H9 (cell line): ENCODE measurements around the gene ITSN2. TPM values are rescaled to one million over a fixed set of nuclear protein-coding genes. Genes with fewer than 3 reads are reported as not detected.

Experiments used
- DNase-seq: peaks from one replicate; pipeline ENCODE4 v3.0.0-alpha.2; 2017
- H2AFZ ChIP-seq: one replicate; pipeline ENCODE4 v1.6.1; 2013; ENCODE audit warnings: mild to moderate bottlenecking, low read length, control low read depth, moderate library complexity
- H2AK5ac ChIP-seq: 2 replicates; pipeline ENCODE4 v1.6.1; 2013; ENCODE audit warnings: low read length, control low read depth, mixed read lengths; ENCODE audit not compliant: insufficient read length
- H2BK120ac ChIP-seq: one replicate; pipeline ENCODE4 v1.6.1; 2013; ENCODE audit warnings: low read depth, mild to moderate bottlenecking, low read length, control low read depth, inconsistent platforms; ENCODE audit not compliant: poor library complexity, severe bottlenecking
- H2BK12ac ChIP-seq: 2 replicates; pipeline ENCODE4 v1.6.1; 2013; ENCODE audit warnings: low read length, control low read depth, mixed read lengths, low read depth; ENCODE audit not compliant: insufficient read length
- H2BK15ac ChIP-seq: 2 replicates; pipeline ENCODE4 v1.6.1; 2013; ENCODE audit warnings: low read depth, low read length, control low read depth
- H2BK20ac ChIP-seq: one replicate; pipeline ENCODE4 v1.6.1; 2013; ENCODE audit warnings: low read depth, mild to moderate bottlenecking, low read length, control low read depth, inconsistent platforms; ENCODE audit not compliant: poor library complexity, severe bottlenecking
- H2BK5ac ChIP-seq: 2 replicates; pipeline ENCODE4 v1.6.1; 2013; ENCODE audit warnings: low read length, control low read depth, mixed read lengths; ENCODE audit not compliant: insufficient read length
- H3K14ac ChIP-seq: 2 replicates; pipeline ENCODE4 v1.6.1; 2013; ENCODE audit warnings: low read length, control low read depth; ENCODE audit not compliant: insufficient read depth
- H3K18ac ChIP-seq: 2 replicates; pipeline ENCODE4 v1.6.1; 2013; ENCODE audit warnings: low read depth, mild to moderate bottlenecking, mixed read lengths, low read length, control low read depth; ENCODE audit not compliant: insufficient read length
- H3K23ac ChIP-seq: 2 replicates; pipeline ENCODE4 v1.6.1; 2013; ENCODE audit warnings: low read length, control low read depth, mixed read lengths, low read depth; ENCODE audit not compliant: insufficient read length
- H3K23me2 ChIP-seq: 2 replicates; pipeline ENCODE4 v1.6.1; 2013; ENCODE audit warnings: low read depth, mild to moderate bottlenecking, mixed read lengths, low read length, control low read depth; ENCODE audit not compliant: insufficient read length, poor library complexity, severe bottlenecking
- H3K27ac ChIP-seq: 2 replicates; pipeline ENCODE4 v1.5.1; 2013; ENCODE audit warnings: low read length, control low read depth, mixed read lengths, low read depth; ENCODE audit not compliant: insufficient read length
- H3K27me3 ChIP-seq: 2 replicates; pipeline ENCODE4 v1.6.1; 2013; ENCODE audit warnings: low read length, control low read depth, inconsistent platforms; ENCODE audit not compliant: insufficient read depth
- H3K4ac ChIP-seq: 2 replicates; pipeline ENCODE4 v1.6.1; 2013; ENCODE audit warnings: low read depth, mild to moderate bottlenecking, control low read depth, inconsistent platforms, low read length, moderate library complexity
- H3K4me1 ChIP-seq: 2 replicates; pipeline ENCODE4 v1.6.1; 2013; ENCODE audit warnings: low read length, control low read depth, inconsistent platforms; ENCODE audit not compliant: insufficient read depth
- H3K4me2 ChIP-seq: 2 replicates; pipeline ENCODE4 v1.6.1; 2013; ENCODE audit warnings: low read length, control low read depth, mixed read lengths; ENCODE audit not compliant: insufficient read length, insufficient read depth
- H3K56ac ChIP-seq: 2 replicates; pipeline ENCODE4 v1.6.1; 2013; ENCODE audit warnings: low read depth, mild to moderate bottlenecking, mixed read lengths, low read length, control low read depth; ENCODE audit not compliant: insufficient read length
- H3K79me1 ChIP-seq: 2 replicates; pipeline ENCODE4 v1.6.1; 2013; ENCODE audit warnings: low read depth, mild to moderate bottlenecking, moderate library complexity, low read length, control low read depth, inconsistent platforms; ENCODE audit not compliant: insufficient read depth, poor library complexity, severe bottlenecking
- H3K79me2 ChIP-seq: 2 replicates; pipeline ENCODE4 v1.6.1; 2013; ENCODE audit warnings: low read length, control low read depth, inconsistent platforms; ENCODE audit not compliant: insufficient read depth
- H3K9ac ChIP-seq: 2 replicates; pipeline ENCODE4 v1.6.1; 2013; ENCODE audit warnings: low read length, control low read depth, mixed read lengths; ENCODE audit not compliant: insufficient read length; ENCODE audit errors: extremely low read depth
- H3K9me3 ChIP-seq: one replicate; pipeline ENCODE4 v1.6.1; 2013; ENCODE audit warnings: low read depth, low read length, inconsistent platforms; ENCODE audit not compliant: control insufficient read depth
- H3T11ph ChIP-seq: one replicate; pipeline ENCODE4 v1.6.1; 2013; ENCODE audit warnings: mild to moderate bottlenecking, low read length, control low read depth, inconsistent platforms
- H4K20me1 ChIP-seq: one replicate; pipeline ENCODE4 v1.6.1; 2013; ENCODE audit not compliant: control insufficient read depth, insufficient read length, insufficient read depth
- H4K5ac ChIP-seq: 2 replicates; pipeline ENCODE4 v1.6.1; 2013; ENCODE audit warnings: low read depth, mild to moderate bottlenecking, mixed read lengths, low read length, control low read depth; ENCODE audit not compliant: insufficient read length
- H4K8ac ChIP-seq: replicated peaks from 2 replicates; pipeline ENCODE4 v1.6.1; 2013; ENCODE audit warnings: low read length, control low read depth, mixed read lengths, low read depth; ENCODE audit not compliant: insufficient read length
- H4K91ac ChIP-seq: 2 replicates; pipeline ENCODE4 v1.6.1; 2013; ENCODE audit warnings: low read depth, mild to moderate bottlenecking, moderate library complexity, mixed read lengths, low read length, control low read depth; ENCODE audit not compliant: insufficient read length
- H3K27ac Mint-ChIP-seq, 3 experiments: 2 replicates in 2 of 3; 3 replicates in 1 of 3; pipeline ENCODE4 v1.8.0; 2020 to 2021; ENCODE audit warnings: mixed read lengths in 3 of 3, mild to moderate bottlenecking in 1 of 3, moderate library complexity in 1 of 3
- H3K27me3 Mint-ChIP-seq: 2 replicates; pipeline ENCODE4 v1.8.0; 2021; ENCODE audit warnings: low read depth, mild to moderate bottlenecking, moderate library complexity, mixed read lengths
- H3K36me3 Mint-ChIP-seq, 3 experiments: 2 replicates in 2 of 3; 3 replicates in 1 of 3; pipeline ENCODE4 v1.8.0; 2020 to 2021; ENCODE audit warnings: low read depth in 3 of 3, mixed read lengths in 3 of 3; ENCODE audit not compliant: insufficient read depth in 1 of 3
- H3K4me1 Mint-ChIP-seq, 2 experiments: 2 replicates each; pipeline ENCODE4 v1.8.0; 2020; ENCODE audit warnings: mixed read lengths in 2 of 2
- H3K4me3 Mint-ChIP-seq, 2 experiments: 2 replicates in 1 of 2; 3 replicates in 1 of 2; pipeline ENCODE4 v1.8.0; 2020 to 2021; ENCODE audit warnings: mild to moderate bottlenecking in 2 of 2, mixed read lengths in 2 of 2, moderate library complexity in 1 of 2
- H3K9me3 Mint-ChIP-seq, 2 experiments: 2 replicates in 1 of 2; 3 replicates in 1 of 2; pipeline ENCODE4 v1.8.0; 2020; ENCODE audit warnings: mild to moderate bottlenecking in 2 of 2, mixed read lengths in 2 of 2, moderate library complexity in 1 of 2
- CTCF ChIP-seq: fragments of 200-600 bp; sonication (generic); conservative IDR thresholded peaks from 3 replicates; pipeline ENCODE4 v1.8.0; 2021; ENCODE audit warnings: antibody characterized with exemption, mild to moderate bottlenecking
- WGBS: extraction: QIAGEN DNeasy Blood & Tissue Kit; methylation state at CpG from one replicate; pipeline ENCODE4 v1.1.7; 2013; ENCODE audit warnings: missing lambda C conversion rate, low lambda C conversion rate, mixed read lengths; ENCODE audit not compliant: insufficient read length; ENCODE audit errors: extremely low coverage; 5-methylcytosine and 5-hydroxymethylcytosine counted together
- total RNA-seq: library from RNA; stranded (reverse); gene quantifications from 2 replicates; pipeline ENCODE4 v1.2.1, GENCODE V29; 2021

ITSN2 gene
- total RNA-seq, 1 experiment from 2014 or later: 17.0 TPM

- Histone ChIP-seq H4K91ac (no peak overlapping the region), H3K27me3 (no peaks in the 10 kb centered on the region), H3K79me2 (no peaks in the 10 kb centered on the region), H2AFZ (no peak overlapping the region), H2BK20ac (no peak overlapping the region), H4K5ac (no peak overlapping the region), H3T11ph (no peak overlapping the region), H3K56ac (no peak overlapping the region), H3K23me2 (no peaks in the 10 kb centered on the region), H3K4ac (no peak overlapping the region), H2BK120ac (no peak overlapping the region), H3K4me1 (no peaks in the 10 kb centered on the region), H3K18ac (no peak overlapping the region), H3K79me1 (no peaks in the 10 kb centered on the region), H3K23ac (no peak overlapping the region), H4K20me1 (no peaks in the 10 kb centered on the region), H2AK5ac (no peak overlapping the region), H3K9me3 (no peaks in the 10 kb centered on the region), H3K14ac (no peak overlapping the region), H3K27ac (no peak overlapping the region), H4K8ac (no peak overlapping the region), H3K4me2 (no peak overlapping the region), H2BK15ac (no peak overlapping the region), H2BK5ac (no peak overlapping the region), H2BK12ac (no peak overlapping the region), H3K9ac (no peak overlapping the region)
- Mint-ChIP-seq H3K27me3 (peaks cover 3% of the 10 kb centered on the region), H3K4me1 (peaks cover 0 to 9% of the 10 kb centered on the region in 2 experiments; a peak in 2 of 4 replicates), H3K27ac (no peak overlapping the region), H3K4me3 (no peak overlapping the region), H3K36me3 (peaks cover 0 to 5% (median 0%) of the 10 kb centered on the region in 3 experiments; a peak in 1 of 7 replicates), H3K9me3 (no peaks in the 10 kb centered on the region)
- TF ChIP-seq CTCF: no peak
- no CpG with 5 or more reads among the region's 3 CpGs for WGBS
- no peak for DNase-seq
These were observed 159.5 kb downstream of the ITSN2 start for GRCh38 chr2:24200799-24201198.
